IMR-90 (cell line): ENCODE measurements around the gene AMZ1. TPM values are rescaled to one million over a fixed set of nuclear protein-coding genes. Genes with fewer than 3 reads are reported as not detected.

Source experiments
- ATAC-seq: fragments of 200-7000 bp; cut with Tn5 transposase; 2 replicates; pipeline ENCODE4 v1.9.1; 2020; ENCODE audit warnings: low read depth, mild to moderate bottlenecking, moderate library complexity
- BruUV-seq: library from RNA; stranded (reverse); fragments of 400-500 nt; replicated peaks from 2 replicates; lab custom pipeline; 2021; lab: Mats Ljungman, UMichigan
- CTCF ChIA-PET: fragments of 300-600 bp; formaldehyde crosslinking; extraction: SDS; loops from one replicate; lab custom pipeline; 2021; ENCODE audit warnings: antibody characterized with exemption; lab: Yijun Ruan, JAX
- POLR2A ChIA-PET: fragments of 300-600 bp; sonication (Branson Sonifier 250); formaldehyde crosslinking; loops from one replicate; lab custom pipeline; 2022; ENCODE audit warnings: antibody characterized with exemption; ENCODE audit not compliant: unreplicated experiment; lab: Charles Lee
- DNase-seq: peaks from one replicate; pipeline ENCODE4 v3.0.0; 2013
- H2AFZ ChIP-seq: replicated peaks from 2 replicates; pipeline ENCODE3; 2013; ENCODE audit warnings: low read length, mild to moderate bottlenecking; ENCODE audit not compliant: poor library complexity
- H2AK5ac ChIP-seq: 2 replicates; pipeline ENCODE4 v1.6.1; 2013; ENCODE audit warnings: low read depth, low read length, inconsistent platforms
- H2AK9ac ChIP-seq: replicated peaks from 2 replicates; pipeline ENCODE3; 2013; ENCODE audit warnings: mild to moderate bottlenecking, low read depth, low read length, moderate library complexity; ENCODE audit not compliant: poor library complexity
- H2BK120ac ChIP-seq: 2 replicates; pipeline ENCODE4 v1.6.1; 2013; ENCODE audit warnings: low read depth, low read length, inconsistent platforms
- H2BK15ac ChIP-seq: 3 replicates; pipeline ENCODE4 v1.6.1; 2013; ENCODE audit warnings: low read depth, low read length, inconsistent platforms
- H2BK20ac ChIP-seq: 2 replicates; pipeline ENCODE4 v1.6.1; 2013; ENCODE audit warnings: low read depth, mild to moderate bottlenecking, inconsistent platforms, low read length, moderate library complexity
- H2BK5ac ChIP-seq: 2 replicates; pipeline ENCODE4 v1.6.1; 2013; ENCODE audit warnings: mild to moderate bottlenecking, low read depth, low read length, inconsistent platforms; ENCODE audit not compliant: poor library complexity, severe bottlenecking
- H3K14ac ChIP-seq: replicated peaks from 2 replicates; pipeline ENCODE4 v1.6.1; 2013; ENCODE audit warnings: low read depth, low read length, inconsistent platforms
- H3K18ac ChIP-seq: 2 replicates; pipeline ENCODE4 v1.6.1; 2013; ENCODE audit warnings: low read depth, low read length, control low read depth
- H3K23ac ChIP-seq: 2 replicates; pipeline ENCODE4 v1.6.1; 2013; ENCODE audit warnings: low read depth, low read length, inconsistent platforms
- H3K27ac ChIP-seq: 2 replicates; pipeline ENCODE4 v1.5.1; 2013; ENCODE audit warnings: mild to moderate bottlenecking, control low read depth, low read length; ENCODE audit not compliant: insufficient read depth
- H3K27me3 ChIP-seq: 2 replicates; pipeline ENCODE4 v1.6.1; 2013; ENCODE audit warnings: low read length; ENCODE audit not compliant: control insufficient read depth, insufficient read depth
- H3K36me3 ChIP-seq: 2 replicates; pipeline ENCODE4 v1.6.1; 2013; ENCODE audit warnings: low read length, mixed read lengths; ENCODE audit not compliant: control insufficient read depth, insufficient read depth
- H3K4ac ChIP-seq: 2 replicates; pipeline ENCODE4 v1.6.1; 2013; ENCODE audit warnings: low read depth, low read length, inconsistent platforms
- H3K4me1 ChIP-seq: 2 replicates; pipeline ENCODE4 v1.6.1; 2013; ENCODE audit warnings: low read length, mixed read lengths; ENCODE audit not compliant: control insufficient read depth, insufficient read depth
- H3K4me2 ChIP-seq: 2 replicates; pipeline ENCODE4 v1.6.1; 2013; ENCODE audit warnings: low read depth, mild to moderate bottlenecking, control low read depth, low read length, moderate library complexity
- H3K4me3 ChIP-seq: 2 replicates; pipeline ENCODE4 v1.5.1; 2013; ENCODE audit warnings: low read depth, mild to moderate bottlenecking, control low read depth, low read length, moderate library complexity; ENCODE audit not compliant: insufficient read depth
- H3K56ac ChIP-seq: 2 replicates; pipeline ENCODE4 v1.6.1; 2013; ENCODE audit warnings: low read length, inconsistent platforms; ENCODE audit not compliant: insufficient read depth; ENCODE audit errors: extremely low read depth
- H3K79me1 ChIP-seq, 2 experiments: 2 replicates each; pipeline ENCODE4 v1.6.1; 2013; ENCODE audit warnings: low read length in 2 of 2, inconsistent platforms in 1 of 2, low read depth in 1 of 2
- H3K9ac ChIP-seq: 2 replicates; pipeline ENCODE4 v1.6.1; 2013; ENCODE audit warnings: low read depth, low read length, control low read depth
- H3K9me1 ChIP-seq: 2 replicates; pipeline ENCODE4 v1.6.1; 2013; ENCODE audit warnings: low read length, inconsistent platforms; ENCODE audit not compliant: insufficient read depth
- H3K9me3 ChIP-seq: 2 replicates; pipeline ENCODE4 v1.6.1; 2013; ENCODE audit warnings: low read length; ENCODE audit not compliant: control insufficient read depth, insufficient read depth
- H4K20me1 ChIP-seq: 2 replicates; pipeline ENCODE4 v1.6.1; 2013; ENCODE audit warnings: low read length, inconsistent platforms; ENCODE audit not compliant: insufficient read depth
- H4K5ac ChIP-seq: 2 replicates; pipeline ENCODE4 v1.6.1; 2013; ENCODE audit warnings: mild to moderate bottlenecking, low read depth, low read length, control low read depth
- H4K8ac ChIP-seq, 2 experiments: 2 replicates each; pipeline ENCODE4 v1.6.1; 2013; ENCODE audit warnings: low read depth in 2 of 2, low read length in 2 of 2, control low read depth in 1 of 2, inconsistent platforms in 1 of 2
- H4K91ac ChIP-seq: 2 replicates; pipeline ENCODE4 v1.6.1; 2013; ENCODE audit warnings: low read depth, low read length, inconsistent platforms; ENCODE audit not compliant: insufficient read depth
- BHLHE40 ChIP-seq: fragments of 150-350 bp; IDR thresholded peaks from 2 replicates; pipeline ENCODE4 v1.6.1; 2016; ENCODE audit warnings: mild to moderate bottlenecking, low read depth, low read length
- CHD1 ChIP-seq: IDR thresholded peaks from 2 replicates; pipeline ENCODE4 v1.6.1; 2012; ENCODE audit warnings: low read depth, low read length, improper control_type of control experiment
- CTCF ChIP-seq: conservative IDR thresholded peaks from 2 replicates; pipeline ENCODE4 v1.5.1; 2012; ENCODE audit warnings: mild to moderate bottlenecking, low read depth, low read length, improper control_type of control experiment
- ELK1 ChIP-seq: fragments of 150-350 bp; IDR thresholded peaks from 2 replicates; pipeline ENCODE4 v1.6.1; 2016; ENCODE audit warnings: low read depth, mild to moderate bottlenecking, low read length, moderate library complexity, borderline replicate concordance
- FOS ChIP-seq: fragments of 150-350 bp; IDR thresholded peaks from 2 replicates; pipeline ENCODE4 v1.6.1; 2016; ENCODE audit warnings: low read depth, low read length
- MAFK ChIP-seq: IDR thresholded peaks from 2 replicates; pipeline ENCODE4 v1.6.1; 2012; ENCODE audit warnings: low read depth, low read length, improper control_type of control experiment
- RAD21 ChIP-seq: IDR thresholded peaks from 2 replicates; pipeline ENCODE4 v1.6.1; 2012; ENCODE audit warnings: low read length, improper control_type of control experiment
- RFX5 ChIP-seq: IDR thresholded peaks from 2 replicates; pipeline ENCODE4 v1.8.0; 2012; ENCODE audit warnings: low read depth, mild to moderate bottlenecking, low read length, moderate library complexity
- SMC3 ChIP-seq: fragments of 150-350 bp; IDR thresholded peaks from 2 replicates; pipeline ENCODE4 v1.6.1; 2016; ENCODE audit warnings: low read depth, mild to moderate bottlenecking, antibody characterized with exemption, low read length, moderate library complexity
- WGBS, 2 experiments: methylation state at CpG; one replicate each; pipeline versions ENCODE4 v1.1.5 to v1.1.7; 2013; ENCODE audit warnings: missing lambda C conversion rate in 2 of 2; ENCODE audit not compliant: insufficient read length in 1 of 2; ENCODE audit errors: extremely low coverage in 2 of 2; 5-methylcytosine and 5-hydroxymethylcytosine counted together
- dilution Hi-C: fragments of 300-500 bp; cut with HindIII; formaldehyde crosslinking; loops from one replicate; pipeline ENCODE4 v1.14.3; 2018; ENCODE audit warnings: low sequenced_read_pairs; ENCODE audit not compliant: unreplicated experiment
- in situ Hi-C: fragments of 300-500 bp; cut with MboI; formaldehyde crosslinking; loops from 3 replicates; pipeline ENCODE4 v1.14.3; 2019; ENCODE audit warnings: low sequenced_read_pairs, inconsistent platforms, mixed read lengths
- intact Hi-C: fragments of 100-400 bp; cut with micrococcal nuclease; formaldehyde crosslinking; loops from 2 replicates; pipeline ENCODE4 v1.10.0; 2022
- polyA plus RNA-seq, 3 experiments: library from polyadenylated mRNA; depleted of rRNA; stranded (reverse); fragments of >200 nt; gene quantifications; 2 replicates each; pipeline ENCODE4 v1.2.3, GENCODE V29; 2012; ENCODE audit warnings: low replicate concordance in 1 of 3
- total RNA-seq: library from RNA; depleted of rRNA; stranded (reverse); fragments of >200 nt; gene quantifications from 2 replicates; pipeline ENCODE4 v1.2.3, GENCODE V29; 2012

AMZ1 gene
- total and polyA plus RNA-seq, 2 of the 4 experiments (the other 2 are of a cell fraction), result 0.54 to 1.6 TPM

DNA sequence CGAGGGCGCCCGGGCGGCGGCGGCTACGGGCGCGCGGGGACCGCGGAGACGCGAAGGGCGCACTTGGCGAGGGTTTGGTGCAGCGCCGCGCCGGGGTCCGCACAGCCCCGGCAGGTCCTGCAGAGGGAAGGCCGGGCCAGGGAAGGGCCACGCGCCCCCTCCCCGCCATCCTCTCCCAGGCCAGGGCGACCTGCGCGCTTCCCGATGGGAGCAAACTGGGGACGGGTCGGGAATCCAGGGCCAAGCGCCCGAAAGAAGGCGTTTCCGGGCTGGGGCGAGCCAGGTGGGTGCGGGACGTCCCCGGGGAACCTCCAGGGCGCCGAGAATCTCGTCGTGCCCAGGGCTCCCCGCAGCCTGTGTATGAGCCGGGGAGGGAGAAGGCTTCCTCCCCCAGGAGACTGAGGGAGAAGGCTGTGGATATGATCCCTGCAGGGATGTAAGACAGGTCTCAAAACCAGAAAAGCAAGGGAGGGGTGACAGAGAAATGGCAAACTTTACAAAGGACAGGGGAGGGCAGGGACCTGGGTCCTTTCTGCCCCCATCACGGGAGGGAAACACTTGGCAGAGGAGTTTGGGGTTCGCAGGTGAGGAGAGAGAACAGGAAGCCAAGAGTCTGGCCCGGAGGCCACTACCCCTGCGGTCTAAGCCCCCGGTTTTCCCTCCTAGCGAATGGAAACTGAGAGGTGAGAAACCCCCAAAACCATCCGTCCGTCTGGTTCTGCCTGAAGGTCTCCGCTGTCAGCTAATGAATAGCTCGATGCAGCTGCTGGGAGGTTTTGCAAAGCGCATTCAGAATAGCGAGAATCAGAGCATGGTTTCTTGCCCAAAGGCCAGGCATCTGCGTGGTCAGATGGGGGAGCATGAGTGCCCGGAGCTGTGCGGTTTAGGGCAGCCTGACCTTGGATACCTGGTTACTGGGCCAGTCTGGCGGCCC is 674 bp downstream of the AMZ1 start:
- Histone ChIP-seq H3K79me1 (no peaks in the 10 kb centered on the region), H3K9me3 (no peaks in the 10 kb centered on the region), H2AFZ (peak overlapping the region; percentile 80), H2AK9ac (peak overlapping the region; percentile 55), H3K36me3 (no peaks in the 10 kb centered on the region), H3K23ac (no peak overlapping the region; the same call in 1 of the 2 replicates), H4K20me1 (no peaks in the 10 kb centered on the region), H3K56ac (no peak overlapping the region), H3K27me3 (peaks cover 9% of the 10 kb centered on the region; the same call in 1 of the 2 replicates), H3K18ac (no peak overlapping the region), H2AK5ac (no peak overlapping the region), H4K91ac (no peak overlapping the region), H3K14ac (no peak overlapping the region), H3K9me1 (no peaks in the 10 kb centered on the region), H3K9ac (no peak overlapping the region), H3K4me2 (peak overlapping the region; percentile 34; the same call in 1 of the 2 replicates), H2BK20ac (no peak overlapping the region; the same call in none of the 2 replicates), H3K4ac (no peak overlapping the region), H2BK120ac (peak overlapping the region; percentile 19; the same call in 1 of the 2 replicates), H3K27ac (no peak overlapping the region), H2BK5ac (no peak overlapping the region), H4K8ac (no peak overlapping the region), H3K4me1 (peaks cover 6% of the 10 kb centered on the region), H2BK15ac (no peak overlapping the region), H4K5ac (no peak overlapping the region), H3K4me3 (peak overlapping the region; percentile 17)
- ATAC-seq, result peak; percentile 19
- no peak for DNase-seq
- dilution Hi-C loops (no loop called here), in situ Hi-C loops (loop anchor here (25.0 kb wide), 1 partner anchor 474 kb away; no protein-coding TSS in a partner anchor), intact Hi-C loops (no loop called here)
- TF ChIP-seq CTCF, result no peak
- no peak for TF ChIP-seq ELK1
- TF ChIP-seq BHLHE40, result no peak
- no peak for TF ChIP-seq SMC3
- no peak for TF ChIP-seq RAD21
- no peak for TF ChIP-seq RFX5
- TF ChIP-seq MAFK, result no peak
- no peak for TF ChIP-seq CHD1
- no peak for TF ChIP-seq FOS
- CTCF ChIA-PET, result interaction anchor here (1.4 kb wide), 1 partner anchor 7 kb away, joined by 5 read pairs; no protein-coding TSS in a partner anchor
- no TSS peak for BruUV-seq
- 20% methylated on average over 7 of the region's 62 CpGs; no CpG with 5 or more reads in 1 of the 2 experiments for WGBS, 2 experiments
- POLR2A ChIA-PET, result no interaction called here
